ENCODE data around the gene ALDOB. TPM values are rescaled to one million over a fixed set of nuclear protein-coding genes. Genes with fewer than 3 reads are reported as not detected.
A peak's percentile ranks its signal among the peaks of the same experiment; 100 is the strongest.

ALDOB gene
- total and polyA plus RNA-seq, 2 of the 8 experiments (the other 6 are each of a cell fraction or from before 2014, with no cell fraction given) = not detected

DNA sequence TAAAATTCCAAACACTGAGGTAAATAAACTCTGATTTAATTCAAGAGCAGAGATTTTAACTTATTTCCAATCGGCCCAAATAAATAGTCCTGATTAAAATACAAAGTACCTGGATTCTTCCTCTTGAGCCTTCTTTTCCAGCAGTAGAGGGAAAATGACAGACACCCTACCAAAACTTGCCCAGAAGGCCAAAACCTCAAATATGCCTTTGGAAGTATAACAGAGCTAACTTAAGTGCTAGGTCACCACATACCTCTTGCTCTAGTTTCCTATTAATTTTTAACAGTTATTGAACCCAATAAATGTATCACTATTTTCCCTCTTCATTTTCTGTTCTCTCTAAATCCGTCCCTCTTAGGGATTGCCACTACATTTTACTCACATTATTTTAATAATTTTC, 52.2 kb downstream of the ALDOB start:
- CTCF ChIA-PET (ENCODE audit: partially characterized antibody) = interaction anchor here (1.1 kb wide), 1 partner anchor 13 kb away, joined by 3 read pairs; no protein-coding TSS in a partner anchor
- 77% methylated on average over 2 of the region's 2 CpGs; no CpG with 5 or more reads in 1 of the 2 experiments for WGBS, 2 experiments (ENCODE audit: extremely low coverage in 1 of 2, insufficient coverage in 1 of 2, insufficient read length in 1 of 2, insufficient replicate concordance in 2 of 2, low coverage in 1 of 2, low lambda C conversion rate in 2 of 2, missing lambda C conversion rate in 1 of 2)
- Histone ChIP-seq H3K4ac (replicated peaks; ENCODE audit: insufficient read length, low read depth, low read length) (no peak overlapping the region), H3K79me1 (ENCODE audit: low read depth, low read length) (no peaks in the 10 kb centered on the region), H3K23me2 (ENCODE audit: low read depth, low read length) (no peaks in the 10 kb centered on the region), H2BK20ac (ENCODE audit: low read length) (no peak overlapping the region), H2BK12ac (ENCODE audit: low read depth, low read length) (no peak overlapping the region), H3K14ac (ENCODE audit: insufficient read length) (no peak overlapping the region), H2BK120ac (replicated peaks; ENCODE audit: low read depth, low read length) (no peak overlapping the region), H4K91ac (replicated peaks; ENCODE audit: insufficient read length, low read length) (no peak overlapping the region), H4K20me1 (replicated peaks in 1 of 2; ENCODE audit: control insufficient read depth in 1 of 2, insufficient read depth in 2 of 2, low read length in 2 of 2) (no peaks in the 10 kb centered on the region), H3K4me2 (ENCODE audit: insufficient read depth in 1 of 2, low read depth in 2 of 2, low read length in 2 of 2) (no peak overlapping the region), H2BK5ac (ENCODE audit: low read depth, low read length) (no peak overlapping the region), H3K27ac (ENCODE audit: low read depth, low read length) (no peak overlapping the region), H3K18ac (ENCODE audit: extremely low read depth, low read length) (no peak overlapping the region; the same call in 1 of the 2 replicates), H3K79me2 (ENCODE audit: control insufficient read depth in 1 of 2, insufficient read depth in 2 of 2, low read length in 2 of 2) (no peaks in the 10 kb centered on the region), H2AK5ac (ENCODE audit: low read depth, low read length) (no peak overlapping the region), H3K56ac (replicated peaks; ENCODE audit: insufficient read length, low read depth, low read length) (no peak overlapping the region), H3K4me3 (ENCODE audit: extremely low read depth in 1 of 4, insufficient read depth in 2 of 4, low read depth in 3 of 4, low read length in 4 of 4) (peak overlapping the region in 1 of 4 experiments; percentile 2; a peak in 1 of 8 replicates), H4K8ac (ENCODE audit: extremely low read depth, insufficient read depth, low read length) (no peak overlapping the region), H2AFZ (ENCODE audit: low read length) (no peak overlapping the region), H3K4me1 (replicated peaks in 1 of 4; ENCODE audit: control insufficient read depth in 3 of 4, insufficient read depth in 4 of 4, low read length in 3 of 4) (peaks cover 0 to 3% (median 0%) of the 10 kb centered on the region in 4 experiments; a peak in 3 of 7 replicates), H3K9me3 (ENCODE audit: insufficient read depth in 2 of 2, low read depth in 1 of 2, low read length in 1 of 2) (peaks cover 6 to 14% of the 10 kb centered on the region in 2 experiments; a peak in 2 of 4 replicates), H3K23ac (ENCODE audit: insufficient read length) (no peak overlapping the region), H3K9ac (replicated peaks in 1 of 4; ENCODE audit: extremely low read depth in 1 of 4, low read depth in 3 of 4, low read length in 3 of 4) (no peak overlapping the region), H4K5ac (ENCODE audit: insufficient read length, low read depth, low read length) (no peak overlapping the region), H3K27me3 (replicated peaks in 1 of 4; ENCODE audit: control insufficient read depth in 3 of 4, extremely low read depth in 1 of 4, insufficient read depth in 3 of 4, low read length in 3 of 4) (no peaks in the 10 kb centered on the region), H2BK15ac (ENCODE audit: low read length) (no peak overlapping the region), H3K36me3 (ENCODE audit: control insufficient read depth in 2 of 4, insufficient read depth in 4 of 4, low read length in 3 of 4) (peaks cover 0 to 18% (median 0%) of the 10 kb centered on the region in 4 experiments; a peak in 3 of 8 replicates)
- TF ChIP-seq YY1 (IDR thresholded peaks at IDR 0.05; ENCODE audit: low read depth, low read length) = no peak
- no peak for TF ChIP-seq CHD1 (IDR thresholded peaks at IDR 0.05; ENCODE audit: low read depth, low read length)
- no peak for TF ChIP-seq KDM5A (IDR thresholded peaks at IDR 0.05; ENCODE audit: low read length)
- no peak for TF ChIP-seq POLR2A (IDR thresholded peaks at IDR 0.05; ENCODE audit: control extremely low read depth in 1 of 2, low read depth in 2 of 2, low read length in 2 of 2)
- no peak for TF ChIP-seq ASH2L (IDR thresholded peaks at IDR 0.05; ENCODE audit: low read length)
- no peak for TF ChIP-seq GTF2F1 (IDR thresholded peaks at IDR 0.05; ENCODE audit: borderline replicate concordance, low read depth, low read length)
- TF ChIP-seq TCF12 (IDR thresholded peaks at IDR 0.05; ENCODE audit: low read depth, low read length) = no peak
- TF ChIP-seq BACH1 (IDR thresholded peaks at IDR 0.05; ENCODE audit: low read length) = no peak
- TF ChIP-seq SAP30 (IDR thresholded peaks at IDR 0.05; ENCODE audit: insufficient read depth, insufficient replicate concordance, low read length) = no peak
- no peak for TF ChIP-seq MAFK (IDR thresholded peaks at IDR 0.05; ENCODE audit: low read depth, low read length)
- TF ChIP-seq TBP (IDR thresholded peaks at IDR 0.05; ENCODE audit: low read depth, low read length) = no peak
- TF ChIP-seq EZH2 (IDR thresholded peaks at IDR 0.05; ENCODE audit: low read depth, low read length, severe bottlenecking) = no peak
- no peak for TF ChIP-seq RAD21 (IDR thresholded peaks at IDR 0.05 in 1 of 2, conservative IDR thresholded peaks at IDR 0.05 in 1 of 2; ENCODE audit: low read depth in 2 of 2, low read length in 2 of 2)
- no peak for TF ChIP-seq JUN (IDR thresholded peaks at IDR 0.05; ENCODE audit: low read depth, low read length)
- TF ChIP-seq KDM1A (IDR thresholded peaks at IDR 0.05; ENCODE audit: borderline replicate concordance, low read length) = no peak
- POLR2A ChIA-PET (ENCODE audit: partially characterized antibody) = interaction anchor here (1.0 to 2.6 kb wide), 2 partner anchors 13 to 15 kb away, joined by 4 to 9 read pairs; partner anchors contain the start of genes MRPL50 and ZNF189
- no peak for FAIRE-seq
- no peak for DNase-seq (ENCODE audit: low read depth in 1 of 2, low spot score in 2 of 2)
